Pulmonary artery endothelial cell (primary cell): ENCODE measurements around the gene ATP1B4. TPM values are rescaled to one million over a fixed set of nuclear protein-coding genes. Genes with fewer than 3 reads are reported as not detected.
"Not testable (repeated sequence)": the region's sequence is repeated elsewhere in the genome, so short reads cannot be mapped to it uniquely, and the experiment has no call there.

Experiments
- DNase-seq: peaks from one replicate; pipeline ENCODE4 v3.0.0-alpha.2; 2011; ENCODE audit warnings: low read depth, low spot score
- total RNA-seq: library from RNA; depleted of rRNA; stranded (reverse); fragments of >200 nt; gene quantifications from 2 replicates; pipeline ENCODE4 v1.2.3, GENCODE V29; 2014

Gene ATP1B4
- total RNA-seq: not detected in 2 replicates

DNA sequence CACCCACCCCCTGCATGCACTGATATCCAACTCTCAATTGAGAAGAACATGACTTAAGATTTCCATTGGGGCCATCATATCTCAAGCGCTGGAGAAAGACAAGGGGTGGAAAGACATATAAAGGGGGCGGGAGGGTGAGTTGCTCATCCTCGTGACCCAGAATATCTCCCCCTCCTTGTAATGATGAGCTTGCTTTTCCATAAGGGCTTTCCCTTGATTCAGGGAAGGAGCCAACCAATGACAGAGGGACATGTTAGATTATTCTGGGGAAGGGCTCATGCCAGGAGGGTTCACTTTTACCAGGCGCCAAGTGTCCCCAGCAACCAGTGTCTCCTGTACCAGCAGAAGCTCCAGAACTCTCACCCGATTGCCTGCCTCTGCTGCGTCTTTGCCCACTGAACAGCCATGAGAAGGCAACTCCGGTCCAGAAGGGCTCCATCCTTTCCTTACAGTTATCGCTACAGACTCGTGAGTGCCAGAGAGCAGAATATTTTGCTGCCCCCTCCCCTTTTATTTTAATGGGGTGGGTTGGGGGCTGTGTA, at the start of gene ATP1B4:
Gene ATP1B4, plus strand, starts transcription at position 326 of the 542 bp plus-strand sequence. Its CDS starts 80 bp downstream, at position 406.
- DNase-seq: no peak

DNA sequence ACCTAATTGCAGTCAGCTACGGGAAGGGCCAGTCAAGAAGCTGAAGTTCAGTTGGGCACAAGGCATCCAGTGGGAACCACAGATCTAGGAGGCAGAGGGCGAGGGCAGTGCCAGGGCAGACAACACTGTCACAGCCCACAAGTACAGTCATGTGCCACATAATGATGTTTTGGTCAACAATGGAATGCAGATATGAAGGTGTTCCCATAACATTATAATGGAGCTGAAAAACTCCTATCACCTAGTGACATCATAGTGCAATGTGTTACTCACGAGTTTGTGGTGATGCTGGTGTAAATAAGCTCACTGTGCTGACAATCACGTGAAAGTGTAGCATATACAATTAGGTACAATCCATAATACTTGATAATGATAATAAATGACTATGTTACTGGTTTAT, 46.1 kb upstream of the ATP1B4 start:
- DNase-seq: no peak

GRCh38 chrX:120316587-120317283, 45.2 kb upstream of the ATP1B4 start:
- no peak for DNase-seq

- DNase-seq: no peak
These were observed 43.5 kb upstream of the ATP1B4 start for GRCh38 chrX:120318411-120318810.

DNA sequence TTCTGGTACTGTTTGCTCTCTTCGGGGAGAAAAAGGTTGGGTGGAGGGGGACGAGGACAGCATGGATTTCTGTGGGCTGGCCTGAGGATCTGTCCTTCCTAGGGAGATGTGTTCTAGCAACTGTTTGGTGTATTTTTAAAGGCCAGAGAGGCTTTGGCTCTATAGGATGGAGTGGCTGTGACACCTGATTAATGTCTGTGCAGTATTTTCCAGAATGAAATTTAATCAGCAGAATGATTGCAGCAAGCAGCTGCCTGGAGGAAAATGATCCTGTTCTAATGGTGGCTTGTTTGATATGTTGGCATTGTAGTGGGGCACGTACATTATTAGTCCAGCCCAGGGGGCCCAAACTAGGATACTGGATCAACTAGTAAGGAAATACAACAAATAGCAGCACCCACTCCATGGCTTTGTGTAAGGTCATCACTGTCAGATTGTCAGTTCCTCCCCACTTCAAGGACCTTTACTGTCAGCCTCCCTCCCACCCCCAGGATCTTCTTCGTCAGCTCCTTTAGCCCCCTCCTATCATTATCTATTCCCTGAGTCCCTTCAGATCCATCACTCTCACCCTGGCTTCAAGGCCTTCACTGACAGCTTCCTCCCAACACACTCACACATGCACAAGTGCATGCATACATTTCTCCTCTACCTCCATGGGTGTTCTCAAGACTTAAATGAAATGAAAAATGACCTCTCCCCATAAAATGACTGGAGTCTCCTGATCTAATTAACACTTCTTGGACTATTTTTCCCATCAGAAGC, 40.2 kb upstream of the ATP1B4 start:
- DNase-seq: no peak

DNA sequence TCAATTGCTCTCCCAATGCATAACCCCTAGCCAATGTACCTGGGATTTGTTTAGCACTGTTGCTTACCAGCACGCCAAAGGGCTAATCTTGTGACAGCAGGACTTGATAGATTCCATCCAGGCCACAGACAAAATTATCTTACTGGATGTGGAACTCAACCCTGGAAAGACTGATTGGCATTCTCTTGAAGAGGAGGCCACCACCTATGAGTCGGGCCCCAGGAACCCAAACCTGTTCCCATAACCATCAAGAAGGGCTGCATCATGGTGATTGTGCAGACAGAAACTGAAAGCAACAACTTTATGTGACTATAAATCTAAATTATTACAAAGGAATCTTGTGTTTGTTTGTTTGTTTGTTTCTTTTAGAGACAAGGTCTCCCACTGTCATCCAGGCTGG, 30.8 kb upstream of the ATP1B4 start:
- DNase-seq: no peak

DNA sequence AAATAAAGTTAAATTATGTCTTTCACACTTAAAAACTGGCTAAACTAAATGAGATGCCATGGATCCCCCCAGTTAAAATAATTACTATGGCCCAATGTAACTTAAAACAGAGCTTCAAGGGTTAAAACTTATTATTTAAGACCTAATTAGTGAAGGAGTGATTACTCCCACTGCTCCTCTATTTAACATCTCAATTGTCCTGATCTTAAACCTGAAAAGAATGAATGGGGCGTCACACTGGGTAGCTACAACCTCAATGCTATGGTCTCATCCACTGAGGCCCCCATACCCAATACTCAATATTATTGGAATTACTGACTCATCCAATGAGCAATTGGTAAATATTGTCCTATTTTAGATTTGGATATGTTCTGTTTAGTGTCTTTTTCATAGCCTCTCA, 29.5 kb upstream of the ATP1B4 start:
- DNase-seq: no peak

DNA sequence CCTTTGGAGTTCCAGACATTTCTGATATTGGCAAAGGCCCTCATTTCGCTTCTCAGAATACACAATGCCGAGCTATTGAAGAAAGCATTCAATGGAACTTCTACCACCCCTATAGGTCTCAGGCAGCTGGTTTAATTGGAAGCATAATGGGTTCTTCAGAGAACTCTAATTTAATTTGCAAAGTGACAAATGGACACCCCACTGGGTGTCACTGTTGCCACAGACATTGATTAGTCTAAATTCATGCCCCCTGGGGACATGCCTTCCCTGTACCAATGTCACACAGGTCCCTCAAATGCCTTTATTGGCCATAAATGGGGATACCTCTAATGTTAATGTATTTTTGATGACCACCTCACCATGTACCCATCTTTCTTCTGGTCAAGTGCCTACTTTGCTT, 27.7 kb upstream of the ATP1B4 start:
- DNase-seq: no peak

- DNase-seq: no peak
These were observed 27.3 kb upstream of the ATP1B4 start for GRCh38 chrX:120334603-120335002.

DNA sequence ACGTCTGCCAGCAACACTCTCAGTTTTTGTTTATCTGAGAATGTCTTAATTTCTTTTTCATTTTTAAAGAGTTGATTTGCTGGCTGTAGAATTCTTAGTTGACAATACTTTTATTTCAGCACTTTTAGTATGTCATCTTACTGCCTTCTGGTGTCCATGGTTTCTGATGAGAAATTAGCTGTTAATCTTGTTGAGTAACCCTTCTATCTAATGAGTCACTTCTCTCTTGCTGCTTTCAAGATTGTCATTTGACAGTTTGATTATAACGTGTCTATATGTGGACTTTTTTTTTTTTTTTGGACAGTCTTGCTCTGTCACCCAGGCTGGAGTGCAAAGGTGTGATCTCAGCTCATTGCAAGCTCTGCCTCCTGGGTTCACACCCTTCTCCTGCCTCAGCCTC, 26.6 kb upstream of the ATP1B4 start:
- no peak for DNase-seq

DNA sequence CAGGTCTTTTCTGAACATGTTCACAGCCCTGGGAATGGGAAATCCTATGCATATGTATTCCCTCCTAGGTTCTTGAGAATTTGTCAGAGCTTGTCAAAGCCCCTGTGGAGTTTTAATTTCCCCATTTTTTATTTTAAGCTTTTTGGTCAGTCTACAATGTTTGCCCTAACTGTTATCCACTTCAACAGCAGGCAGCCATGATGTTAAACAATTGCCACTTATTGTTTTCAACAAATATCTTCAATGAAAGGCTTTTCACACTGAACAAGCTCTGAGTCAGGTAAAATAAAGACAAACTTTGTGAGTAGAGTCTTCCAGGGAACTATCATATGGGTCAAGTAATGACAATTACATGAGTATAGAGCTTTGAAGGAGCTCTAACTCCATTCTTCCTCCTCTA, 25.0 kb upstream of the ATP1B4 start:
- DNase-seq: no peak

- DNase-seq: not testable (repeated sequence)
These were observed 17.3 kb upstream of the ATP1B4 start for GRCh38 chrX:120344566-120344965.

- DNase-seq: no peak
These were observed 11.3 kb upstream of the ATP1B4 start for GRCh38 chrX:120350450-120351138.

DNA sequence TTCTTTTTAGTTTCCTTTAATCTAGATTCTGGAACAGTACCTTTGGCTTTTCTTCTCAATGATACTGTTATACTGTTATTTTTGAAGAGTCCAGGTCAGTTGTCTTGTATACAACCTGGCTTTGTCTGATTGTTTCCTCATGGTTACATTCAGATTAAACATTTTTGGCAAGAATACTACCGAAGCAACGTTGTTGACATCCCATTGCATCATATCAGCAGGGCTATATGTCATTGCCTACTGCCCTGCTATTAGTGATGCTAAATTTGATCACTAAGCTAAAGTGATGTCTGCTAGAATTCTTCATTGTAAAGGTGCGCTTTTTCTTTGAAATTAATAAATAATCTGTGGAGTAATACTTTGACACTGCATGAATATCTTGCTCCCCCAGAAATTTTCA, 5.8 kb upstream of the ATP1B4 start:
- DNase-seq: no peak

DNA sequence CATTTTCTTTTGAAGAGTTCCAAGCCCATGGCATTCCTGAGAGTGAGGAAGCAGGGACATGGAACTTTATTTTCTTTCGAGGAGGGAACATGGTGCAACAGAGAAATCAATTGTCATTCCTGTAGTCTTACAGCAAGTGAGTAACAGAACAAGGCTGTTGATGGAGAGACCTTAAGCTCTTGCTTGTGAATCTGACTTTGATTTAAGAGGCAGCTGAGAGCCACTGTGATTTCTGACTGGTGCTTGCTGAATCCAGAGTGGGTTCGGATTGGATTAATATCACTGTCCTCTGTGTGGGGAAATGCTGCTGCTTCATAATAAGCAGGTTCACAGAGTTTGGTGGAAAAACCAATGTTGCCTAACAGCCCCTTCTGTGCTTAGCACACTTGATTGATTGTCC, 4.7 kb upstream of the ATP1B4 start:
- no peak for DNase-seq

DNA sequence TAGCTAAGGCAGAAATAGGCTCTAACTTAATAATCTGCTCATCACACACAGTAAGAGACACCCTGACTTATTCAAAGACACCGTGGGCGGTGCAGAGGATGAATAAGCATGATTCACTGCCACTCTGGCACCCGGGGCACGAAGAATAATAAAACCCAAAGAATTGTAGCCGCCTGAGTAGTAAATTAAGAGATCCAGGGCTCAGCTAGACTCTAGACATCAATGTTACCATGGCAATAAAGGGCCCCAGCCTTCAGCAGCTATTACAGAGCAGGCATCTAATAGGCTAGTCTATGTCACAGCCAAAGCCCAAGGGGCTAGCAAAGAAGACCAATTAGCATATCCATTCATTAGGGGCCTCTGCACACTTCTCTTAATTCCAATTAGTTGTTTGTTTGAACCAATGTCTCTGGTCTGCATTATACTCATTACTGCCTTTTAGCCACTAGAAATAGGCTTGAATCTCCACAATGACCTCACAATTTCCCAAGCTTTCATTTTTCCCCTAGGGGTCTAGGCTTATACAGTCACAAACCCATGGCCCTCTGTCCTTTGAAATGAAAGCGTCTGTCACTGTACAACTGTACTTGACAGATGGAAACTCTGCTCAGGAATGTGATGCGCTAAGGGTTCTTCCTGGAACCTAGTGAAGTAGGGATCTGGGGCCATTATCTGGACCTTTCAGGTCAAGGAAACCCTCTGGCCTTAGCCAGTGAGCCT, 3.0 kb upstream of the ATP1B4 start:
- no peak for DNase-seq

DNA sequence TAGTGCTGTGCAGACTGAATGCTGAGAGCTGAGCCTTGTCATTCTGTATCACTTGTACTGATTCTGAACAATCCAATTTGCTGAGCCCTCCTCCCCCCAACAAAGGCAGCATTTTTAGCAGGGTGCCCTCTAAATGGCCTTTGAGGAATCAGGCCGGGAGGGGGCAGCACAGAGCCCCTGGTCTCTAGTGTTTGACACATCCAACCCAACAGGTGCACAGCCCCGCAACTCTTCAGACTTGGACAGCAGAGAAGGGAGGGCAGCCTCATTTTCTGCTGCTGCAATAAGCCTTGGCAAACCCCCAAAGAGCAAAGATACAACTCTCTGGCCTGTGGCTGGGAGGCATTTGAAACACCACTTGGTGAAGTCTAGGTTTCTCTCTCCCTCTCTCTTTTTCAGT, 3.4 kb downstream of the ATP1B4 start:
- no peak for DNase-seq

DNA sequence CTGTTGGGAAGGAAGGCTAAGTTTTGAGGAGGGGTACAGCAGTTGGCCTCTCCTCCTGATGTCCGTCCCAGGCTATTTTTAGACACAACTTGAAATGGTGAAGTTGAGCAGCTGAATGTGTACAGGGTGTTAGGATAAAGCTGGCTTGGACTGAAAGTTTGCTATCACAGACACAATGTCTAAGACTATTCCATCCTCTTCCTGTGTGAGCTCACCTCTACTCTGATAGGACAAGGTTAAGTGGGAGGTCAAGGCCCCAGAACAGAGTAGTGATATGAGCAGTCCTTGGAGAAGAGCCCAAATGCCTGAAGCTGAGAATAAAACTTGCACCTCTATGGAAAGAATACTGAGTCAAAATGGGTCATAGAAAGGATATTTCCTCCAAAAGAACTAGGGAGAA, 4.1 kb downstream of the ATP1B4 start:
- DNase-seq: no peak

DNA sequence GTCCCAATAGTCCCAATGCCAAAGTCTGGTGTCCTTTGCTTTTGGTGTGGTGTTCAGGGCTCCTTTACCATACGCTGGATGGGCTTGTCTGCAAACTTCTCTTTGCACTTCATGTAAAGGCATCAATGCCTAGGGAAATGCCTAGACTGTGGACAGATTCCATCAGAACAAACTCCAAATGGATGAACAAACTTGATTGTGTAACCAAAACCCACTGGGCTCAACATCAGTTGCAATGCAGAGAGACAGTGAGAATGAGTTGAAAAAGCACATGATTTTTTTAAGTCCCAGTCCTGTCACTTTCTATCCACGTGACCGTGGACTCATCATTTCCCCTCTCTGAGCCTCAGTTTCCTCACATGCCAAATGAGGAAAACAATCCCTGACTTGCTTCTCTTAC, 4.9 kb downstream of the ATP1B4 start:
- no peak for DNase-seq

DNA sequence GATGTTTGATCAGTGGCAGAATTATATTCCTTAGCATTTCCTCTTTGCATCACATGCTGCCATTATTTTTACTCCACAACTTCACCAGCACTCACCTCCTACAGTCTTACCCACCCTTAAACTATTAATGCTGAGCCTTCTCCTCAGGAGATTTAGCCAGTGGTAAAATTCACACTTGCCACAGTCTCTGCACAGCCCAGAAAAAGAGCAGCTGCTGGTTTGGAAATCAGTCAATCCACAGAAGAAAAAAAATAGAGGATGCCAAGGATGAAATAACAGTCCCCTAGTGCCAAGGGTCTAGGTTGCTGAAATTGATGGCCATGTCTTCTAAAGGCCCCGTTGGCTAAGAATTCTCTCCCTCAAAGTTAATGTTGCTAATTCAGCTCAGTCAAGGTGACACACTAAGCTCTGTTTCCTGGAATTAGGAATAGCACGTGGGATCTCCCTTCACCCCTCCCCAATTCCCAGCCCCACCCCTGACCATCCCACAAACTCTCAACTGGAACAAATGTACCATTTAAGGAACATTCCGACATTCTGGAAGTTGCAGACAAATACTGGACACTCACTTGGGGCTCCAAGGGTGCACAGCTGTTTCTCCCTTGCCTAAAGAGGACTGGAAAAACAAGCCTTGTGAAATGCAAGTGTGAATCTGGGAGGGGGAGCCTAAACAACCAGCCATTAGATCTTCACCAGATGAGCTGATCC, 5.7 kb downstream of the ATP1B4 start:
- DNase-seq: no peak
